H1 (cell line): ENCODE data around the gene CYLD. TPM values are rescaled to one million over a fixed set of nuclear protein-coding genes. Genes with fewer than 3 reads are reported as not detected.

Source experiments
- CTCF ChIA-PET: fragments of 300-600 bp; sonication (Branson Sonifier 250); formaldehyde crosslinking; loops from one replicate; lab custom pipeline; 2021; ENCODE audit not compliant: partially characterized antibody; lab: Charles Lee
- POLR2A ChIA-PET: fragments of 300-600 bp; sonication (Branson Sonifier 250); formaldehyde crosslinking; loops from one replicate; lab custom pipeline; 2021; ENCODE audit warnings: inconsistent platforms; ENCODE audit not compliant: partially characterized antibody; lab: Charles Lee
- DNase-seq, 2 experiments: peaks; one replicate each; pipeline versions ENCODE4 v3.0.0 to v3.0.0-alpha.2; 2010 to 2022; ENCODE audit warnings: low spot score in 2 of 2, low read depth in 1 of 2, mixed read lengths in 1 of 2
- FAIRE-seq: peaks from 2 replicates; lab custom pipeline; 2011; peaks lifted over from hg19 to GRCh38; lab: Jason Lieb, UNC
- H2AFZ ChIP-seq: 2 replicates; pipeline ENCODE4 v1.8.1; 2012; ENCODE audit warnings: low read length, inconsistent platforms
- H2AK5ac ChIP-seq: 2 replicates; pipeline ENCODE4 v1.6.1; 2013; ENCODE audit warnings: low read depth, low read length
- H2BK120ac ChIP-seq: replicated peaks from 2 replicates; pipeline ENCODE3; 2013; ENCODE audit warnings: low read depth, low read length, inconsistent platforms
- H2BK12ac ChIP-seq: 2 replicates; pipeline ENCODE4 v1.6.1; 2013; ENCODE audit warnings: low read depth, low read length
- H2BK15ac ChIP-seq: 2 replicates; pipeline ENCODE4 v1.6.1; 2013; ENCODE audit warnings: low read length
- H2BK20ac ChIP-seq: 2 replicates; pipeline ENCODE4 v1.6.1; 2013; ENCODE audit warnings: low read length
- H2BK5ac ChIP-seq: 2 replicates; pipeline ENCODE4 v1.6.1; 2013; ENCODE audit warnings: low read depth, low read length
- H3K14ac ChIP-seq: 2 replicates; pipeline ENCODE4 v1.6.1; 2013; ENCODE audit warnings: inconsistent platforms; ENCODE audit not compliant: insufficient read length
- H3K18ac ChIP-seq: 2 replicates; pipeline ENCODE4 v1.6.1; 2013; ENCODE audit warnings: low read length; ENCODE audit errors: extremely low read depth
- H3K23ac ChIP-seq: 2 replicates; pipeline ENCODE4 v1.6.1; 2013; ENCODE audit warnings: inconsistent platforms; ENCODE audit not compliant: insufficient read length
- H3K23me2 ChIP-seq: 2 replicates; pipeline ENCODE4 v1.6.1; 2013; ENCODE audit warnings: low read depth, low read length
- H3K27ac ChIP-seq: 2 replicates; pipeline ENCODE4 v1.6.1; 2011; ENCODE audit warnings: low read depth, low read length, inconsistent platforms
- H3K27me3 ChIP-seq, 4 experiments: replicated peaks in 1 of 4; 1 replicate in 1 of 4; 2 replicates in 3 of 4; pipeline versions ENCODE4 v1.6.1 to v1.8.1; 2011 to 2013; ENCODE audit warnings: low read length in 3 of 4, mild to moderate bottlenecking in 3 of 4, inconsistent platforms in 2 of 4, mixed read lengths in 2 of 4, moderate library complexity in 1 of 4; ENCODE audit not compliant: control insufficient read depth in 3 of 4, insufficient read depth in 3 of 4; ENCODE audit errors: extremely low read depth in 1 of 4
- H3K36me3 ChIP-seq, 4 experiments: 2 replicates each; pipeline versions ENCODE4 v1.6.1 to v1.8.1; 2011 to 2013; ENCODE audit warnings: mild to moderate bottlenecking in 4 of 4, low read length in 3 of 4, moderate library complexity in 2 of 4, control low read depth in 1 of 4, inconsistent platforms in 1 of 4; ENCODE audit not compliant: insufficient read depth in 4 of 4, control insufficient read depth in 2 of 4
- H3K4ac ChIP-seq: replicated peaks from 2 replicates; pipeline ENCODE3; 2013; ENCODE audit warnings: low read length, low read depth, mixed read lengths, inconsistent platforms; ENCODE audit not compliant: insufficient read length
- H3K4me1 ChIP-seq, 4 experiments: replicated peaks in 1 of 4; 1 replicate in 1 of 4; 2 replicates in 3 of 4; pipeline versions ENCODE4 v1.6.1 to v1.8.1; 2011 to 2013; ENCODE audit warnings: low read length in 3 of 4, inconsistent platforms in 2 of 4, mixed read lengths in 1 of 4; ENCODE audit not compliant: insufficient read depth in 4 of 4, control insufficient read depth in 3 of 4
- H3K4me2 ChIP-seq, 2 experiments: 2 replicates each; pipeline versions ENCODE4 v1.6.1 to v1.8.1; 2011 to 2013; ENCODE audit warnings: low read depth in 2 of 2, low read length in 2 of 2, control low read depth in 1 of 2, inconsistent platforms in 1 of 2, mild to moderate bottlenecking in 1 of 2; ENCODE audit not compliant: insufficient read depth in 1 of 2
- H3K4me3 ChIP-seq, 4 experiments: fragments of 200-600, 300-600 bp in 1 of 4; sonication (generic), shearing (Covaris generic), sonication (Bioruptor Twin) in 1 of 4; 2 replicates each; pipeline versions ENCODE4 v1.5.1 to v1.8.1; 2011 to 2016; ENCODE audit warnings: low read length in 4 of 4, low read depth in 3 of 4, control low read depth in 2 of 4, inconsistent platforms in 2 of 4, mild to moderate bottlenecking in 2 of 4, mixed read lengths in 1 of 4, moderate library complexity in 1 of 4; ENCODE audit not compliant: insufficient read depth in 2 of 4; ENCODE audit errors: extremely low read depth in 1 of 4
- H3K56ac ChIP-seq: replicated peaks from 2 replicates; pipeline ENCODE3; 2013; ENCODE audit warnings: low read depth, mild to moderate bottlenecking, mixed read lengths, low read length, inconsistent platforms; ENCODE audit not compliant: insufficient read length
- H3K79me1 ChIP-seq: 2 replicates; pipeline ENCODE4 v1.6.1; 2013; ENCODE audit warnings: low read depth, low read length, control low read depth
- H3K79me2 ChIP-seq, 2 experiments: 2 replicates each; pipeline versions ENCODE4 v1.6.1 to v1.8.1; 2012 to 2013; ENCODE audit warnings: low read length in 2 of 2, mild to moderate bottlenecking in 2 of 2, inconsistent platforms in 1 of 2; ENCODE audit not compliant: insufficient read depth in 2 of 2, control insufficient read depth in 1 of 2
- H3K9ac ChIP-seq, 4 experiments: replicated peaks in 1 of 4; 1 replicate in 1 of 4; 2 replicates in 3 of 4; pipeline versions ENCODE4 v1.6.1 to v1.8.1; 2011 to 2013; ENCODE audit warnings: low read depth in 3 of 4, low read length in 3 of 4, control low read depth in 2 of 4, mild to moderate bottlenecking in 2 of 4, moderate library complexity in 2 of 4, inconsistent platforms in 1 of 4; ENCODE audit errors: extremely low read depth in 1 of 4
- H3K9me3 ChIP-seq, 2 experiments: 2 replicates each; pipeline versions ENCODE4 v1.6.1 to v1.8.1; 2012 to 2013; ENCODE audit warnings: mild to moderate bottlenecking in 2 of 2, moderate library complexity in 2 of 2, control low read depth in 1 of 2, inconsistent platforms in 1 of 2, low read depth in 1 of 2, low read length in 1 of 2, mixed read lengths in 1 of 2; ENCODE audit not compliant: insufficient read depth in 2 of 2
- H4K20me1 ChIP-seq, 2 experiments: replicated peaks in 1 of 2; 2 replicates each; pipeline versions ENCODE3 to v1.8.1; 2011 to 2013; ENCODE audit warnings: inconsistent platforms in 2 of 2, low read length in 2 of 2, mild to moderate bottlenecking in 1 of 2; ENCODE audit not compliant: insufficient read depth in 2 of 2, control insufficient read depth in 1 of 2
- H4K5ac ChIP-seq: 2 replicates; pipeline ENCODE4 v1.6.1; 2013; ENCODE audit warnings: low read length, low read depth, mixed read lengths, inconsistent platforms; ENCODE audit not compliant: insufficient read length
- H4K8ac ChIP-seq: 2 replicates; pipeline ENCODE4 v1.8.0; 2013; ENCODE audit warnings: mild to moderate bottlenecking, moderate library complexity, low read length, inconsistent platforms; ENCODE audit not compliant: insufficient read depth; ENCODE audit errors: extremely low read depth
- H4K91ac ChIP-seq: replicated peaks from 2 replicates; pipeline ENCODE3; 2013; ENCODE audit warnings: low read length, mixed read lengths, inconsistent platforms; ENCODE audit not compliant: insufficient read length
- ASH2L ChIP-seq: fragments of 200-600, 300-600 bp; sonication (generic); IDR thresholded peaks from one replicate; pipeline ENCODE4 v1.7.1; 2017; ENCODE audit warnings: low read length
- E2F6 ChIP-seq: IDR thresholded peaks from 2 replicates; pipeline ENCODE4 v1.6.1; 2012; ENCODE audit warnings: inconsistent platforms
- SIX5 ChIP-seq: IDR thresholded peaks from 2 replicates; pipeline ENCODE4 v1.6.1; 2011; ENCODE audit warnings: mild to moderate bottlenecking, low read depth, low read length
- SP2 ChIP-seq: IDR thresholded peaks from 2 replicates; pipeline ENCODE4 v1.6.1; 2012; ENCODE audit warnings: mild to moderate bottlenecking, low read length, inconsistent platforms
- TEAD4 ChIP-seq: IDR thresholded peaks from 2 replicates; pipeline ENCODE4 v1.6.1; 2012; ENCODE audit warnings: low read depth, low read length, inconsistent platforms, mixed read lengths
- USF2 ChIP-seq: IDR thresholded peaks from 2 replicates; pipeline ENCODE4 v1.6.1; 2011; ENCODE audit warnings: low read length, improper control_type of control experiment
- YY1 ChIP-seq: IDR thresholded peaks from 2 replicates; pipeline ENCODE4 v1.6.1; 2011; ENCODE audit warnings: low read depth, mild to moderate bottlenecking, low read length
- WGBS, 2 experiments: shearing (Covaris generic) in 1 of 2; methylation state at CpG; one replicate each; pipeline versions ENCODE4 v1.1.6 to v1.1.7; 2013 to 2015; ENCODE audit warnings: low lambda C conversion rate in 2 of 2, mixed read lengths in 2 of 2, inconsistent platforms in 1 of 2, low coverage in 1 of 2, missing lambda C conversion rate in 1 of 2; ENCODE audit not compliant: insufficient replicate concordance in 2 of 2, insufficient coverage in 1 of 2, insufficient read length in 1 of 2; ENCODE audit errors: extremely low coverage in 1 of 2, missing lambda C conversion rate in 1 of 2; 5-methylcytosine and 5-hydroxymethylcytosine counted together
- polyA plus RNA-seq, 7 experiments: library from polyadenylated mRNA; depleted of rRNA in 3 of 7; stranded (reverse) in 5 of 7; unstranded in 2 of 7; fragments of >200 nt in 5 of 7; fragments of 200-250 nt in 2 of 7; gene quantifications; 1 replicate in 5 of 7; 2 replicates in 1 of 7; 4 replicates in 1 of 7; pipeline versions ENCODE4 v1.2.1 to v1.2.3, GENCODE V29; 2011 to 2013; ENCODE audit warnings: missing spikeins in 2 of 7, mixed read lengths in 2 of 7
- total RNA-seq: library from RNA; stranded (reverse); fragmentation: NEBNext Ultra II Directional; extraction: Animal tissue kit (Norgen Biotek cat#: 25700); gene quantifications from 2 replicates; pipeline ENCODE4 v1.2.1, GENCODE V29; 2021

Gene CYLD
- total and polyA plus RNA-seq, 2 of the 8 experiments (the other 6 are each of a cell fraction or from before 2014, with no cell fraction given): 3.7 to 18.8 TPM

GRCh38 chr16:50735629-50736122, 6.2 kb upstream of the CYLD start:
- Histone ChIP-seq H3K79me1 (no peaks in the 10 kb centered on the region), H4K8ac (no peak overlapping the region), H3K9me3 (no peaks in the 10 kb centered on the region), H2AK5ac (no peak overlapping the region), H2BK15ac (no peak overlapping the region), H3K56ac (no peak overlapping the region), H4K20me1 (no peaks in the 10 kb centered on the region), H2BK120ac (no peak overlapping the region), H3K23me2 (no peaks in the 10 kb centered on the region), H2BK5ac (no peak overlapping the region), H2BK20ac (no peak overlapping the region), H3K18ac (no peak overlapping the region), H2AFZ (no peak overlapping the region), H3K36me3 (no peaks in the 10 kb centered on the region), H2BK12ac (no peak overlapping the region), H3K4me2 (no peak overlapping the region), H3K23ac (no peak overlapping the region), H4K91ac (no peak overlapping the region), H3K27me3 (no peaks in the 10 kb centered on the region; a peak in 1 of 7 replicates), H3K4me3 (no peak overlapping the region), H3K4me1 (no peaks in the 10 kb centered on the region), H3K4ac (no peak overlapping the region), H3K27ac (no peak overlapping the region), H4K5ac (no peak overlapping the region), H3K14ac (no peak overlapping the region), H3K79me2 (no peaks in the 10 kb centered on the region), H3K9ac (no peak overlapping the region)
- TF ChIP-seq YY1 (no peak), SIX5 (no peak), ASH2L (no peak), TEAD4 (no peak), E2F6 (no peak), SP2 (no peak), USF2 (no peak)
- DNase-seq (no peak), FAIRE-seq (no peak)
- ChIA-PET CTCF (interaction anchor here (0.5 to 3.4 kb wide), 9 partner anchors 10 to 71 kb away, joined by 3 to 16 read pairs (median 3); no protein-coding TSS in a partner anchor), POLR2A (no interaction called here)
- WGBS, 2 experiments: 87% methylated on average over 7 of the region's 7 CpGs; no CpG with 5 or more reads in 1 of the 2 experiments
